NCI-H524 (cell line): ENCODE data around the gene NUCKS1.

Source experiments
- DNase-seq, 2 experiments: peaks; one replicate each; lab custom pipeline; 2025; lab: John Stamatoyannopoulos, UW

The NUCKS1 gene

DNA sequence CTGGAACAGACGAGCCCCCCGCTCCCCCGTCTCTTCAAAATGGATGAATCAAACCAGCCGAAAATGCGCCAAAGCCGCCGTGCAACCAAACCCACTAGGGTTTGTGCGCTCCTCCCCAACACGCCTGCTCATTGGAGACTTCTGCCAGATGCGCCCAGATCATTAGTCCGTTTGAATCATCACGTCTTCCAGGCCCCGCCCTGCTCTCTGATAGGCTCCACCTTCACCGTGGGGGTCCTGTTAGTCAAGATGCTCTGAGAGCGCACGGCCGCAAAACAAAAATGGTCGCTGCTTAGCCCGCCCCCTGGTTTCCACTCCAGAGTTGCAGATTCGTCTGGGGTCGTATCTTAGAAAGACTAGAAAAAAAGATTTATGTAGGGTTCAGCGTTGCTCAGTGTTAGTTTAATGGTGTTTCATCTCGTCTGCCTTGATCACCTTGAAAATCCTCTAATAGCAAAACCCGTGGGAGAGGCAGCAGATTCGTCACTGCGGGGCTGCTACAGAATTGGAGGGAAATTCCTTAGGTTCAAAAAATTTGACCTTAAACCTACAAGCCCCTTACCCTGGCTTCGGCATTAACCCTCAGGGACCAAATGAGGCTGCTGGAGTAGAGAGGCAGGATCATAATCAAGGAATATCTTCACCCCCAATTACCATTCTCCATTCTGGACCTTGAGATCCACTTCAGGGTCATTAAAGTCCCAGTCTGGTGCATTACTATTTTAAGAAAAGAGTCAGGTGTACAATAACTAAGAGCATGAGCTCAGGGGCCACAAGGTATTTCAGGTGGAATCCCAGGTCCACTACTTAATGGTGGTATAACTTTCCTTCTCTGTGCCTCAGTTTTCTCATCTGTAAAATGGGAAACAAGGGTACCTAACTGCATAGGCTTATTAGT, at the start of gene NUCKS1:
NUCKS1 (minus strand) TSS at position 45 of the 898 bp plus-strand sequence. CDS start 209 bp downstream, outside the sequence.
- peak; percentile 96 to 99 for DNase-seq

- DNase-seq: no peak
Observed at GRCh38 chr1:205798577-205798976, 48.6 kb upstream of the NUCKS1 start.

DNA sequence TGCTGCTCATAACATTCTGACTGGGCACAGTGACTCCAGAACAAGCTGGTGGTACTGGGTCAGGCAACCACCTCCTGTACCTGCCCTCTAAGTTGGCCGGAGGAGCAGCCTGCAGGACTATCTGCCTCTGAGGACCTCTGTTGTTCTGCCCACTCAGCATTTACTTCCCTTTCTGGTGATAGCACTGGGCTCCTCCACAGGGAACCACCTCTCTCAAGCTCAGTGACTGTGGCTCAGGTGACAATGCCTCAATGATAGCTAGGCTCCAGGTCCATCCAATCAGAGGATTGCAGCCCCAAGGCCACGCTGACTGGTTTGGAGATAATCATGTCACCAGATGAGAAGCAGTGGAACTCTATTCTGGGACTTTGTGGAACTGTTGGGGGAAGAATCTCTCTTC, 47.2 kb upstream of the NUCKS1 start:
- DNase-seq: no peak

DNA sequence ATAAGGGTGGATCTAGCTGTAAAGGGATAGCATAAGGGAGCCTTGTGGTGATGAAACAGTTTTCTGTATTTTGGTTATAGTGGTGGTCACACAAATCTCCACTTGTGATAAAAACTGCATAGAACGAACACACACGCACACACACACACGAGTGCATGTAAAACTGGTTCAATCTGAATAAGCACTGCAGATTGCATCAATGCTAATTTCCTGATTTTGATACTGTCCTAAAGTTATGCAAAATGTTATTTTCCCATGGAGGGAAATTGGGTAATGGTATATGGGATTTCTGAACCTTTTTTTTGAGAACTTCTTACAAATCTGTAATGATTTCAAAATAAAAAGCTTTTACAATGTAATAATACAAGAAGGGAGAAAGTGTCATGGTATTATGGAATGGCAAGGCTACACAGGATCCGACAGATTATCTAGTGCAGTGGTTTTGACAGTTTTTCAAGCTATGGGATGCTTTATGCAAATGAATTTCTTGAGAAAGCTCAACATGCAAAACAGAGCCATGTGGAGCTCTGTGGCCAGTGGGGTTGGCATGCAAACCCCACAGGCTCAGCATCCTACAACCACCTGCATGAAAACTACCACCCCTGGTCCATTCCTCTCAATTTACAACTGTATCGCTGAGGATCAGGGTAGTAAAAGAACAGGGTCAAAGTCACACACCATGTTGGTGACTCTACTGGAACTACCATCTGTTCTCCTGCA, 44.2 kb upstream of the NUCKS1 start:
- no peak for DNase-seq

DNA sequence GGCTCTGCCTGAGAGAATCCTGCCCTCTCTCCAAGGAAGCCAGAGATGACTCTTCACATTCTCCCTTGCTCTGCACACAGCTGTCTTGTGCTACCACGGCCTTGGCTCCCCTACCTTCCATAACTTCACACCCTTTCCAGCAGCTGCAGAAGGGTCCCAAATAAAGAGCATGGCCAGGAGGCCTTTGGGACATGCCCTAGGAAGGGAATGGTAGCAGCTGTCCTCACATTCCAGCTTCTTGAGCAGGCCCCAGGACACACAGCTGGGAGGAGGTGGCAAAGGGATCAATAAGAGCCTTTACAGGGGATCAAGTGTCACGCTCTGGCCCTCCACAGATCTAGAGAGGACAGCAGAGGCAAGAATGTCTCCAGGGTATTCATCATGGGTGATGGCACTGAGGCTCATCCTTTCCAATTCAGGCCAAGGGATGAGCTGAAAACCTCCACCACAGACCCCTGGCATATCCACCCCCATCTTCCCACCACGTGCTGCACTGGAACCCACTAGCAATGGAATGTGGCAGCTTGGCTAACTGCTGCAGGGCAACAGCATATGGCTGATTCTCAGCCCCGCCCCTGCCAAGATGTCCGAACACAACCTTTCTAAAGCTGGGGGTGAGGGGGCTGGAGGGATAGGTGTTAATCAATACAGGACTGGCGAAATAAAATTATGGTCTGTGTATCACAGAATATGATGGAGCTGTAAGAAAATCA, 43.1 kb upstream of the NUCKS1 start:
- peak; percentile 35 to 49 for DNase-seq

GRCh38 chr1:205792481-205792881, 42.5 kb upstream of the NUCKS1 start:
- DNase-seq: peak; percentile 5 to 28

GRCh38 chr1:205791568-205792180, 41.7 kb upstream of the NUCKS1 start:
- peak; percentile 6 to 66 for DNase-seq

DNA sequence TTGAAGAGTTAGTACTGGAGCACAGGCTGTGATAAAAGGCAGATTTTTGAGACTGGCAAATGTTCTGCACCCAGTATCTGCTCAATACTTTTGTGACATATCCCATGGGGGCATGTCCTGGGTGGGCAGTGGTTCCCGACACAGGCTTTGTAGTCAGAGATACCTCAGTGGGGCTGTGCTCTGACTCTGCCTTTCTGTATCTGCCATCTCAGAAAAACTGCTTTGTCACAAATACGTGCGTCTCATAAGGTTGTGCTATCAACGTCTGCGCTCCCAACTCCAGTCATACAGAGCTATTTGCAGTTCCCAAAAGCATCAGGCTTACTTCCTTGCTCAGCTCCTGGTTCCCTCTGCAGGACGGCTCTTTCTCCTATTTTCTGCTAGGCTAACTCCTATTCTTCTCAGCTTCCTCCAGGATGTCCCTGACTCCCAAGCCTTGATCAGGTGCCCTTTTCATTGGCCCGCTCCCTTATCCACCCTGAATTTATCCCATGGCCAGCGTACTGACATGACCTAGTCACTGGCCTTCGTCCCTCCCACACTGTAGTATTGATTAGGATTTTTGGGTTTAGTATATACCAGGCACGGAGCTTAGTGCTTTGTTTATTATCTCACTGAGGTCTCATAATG, 37.4 kb upstream of the NUCKS1 start:
- DNase-seq: no peak

DNA sequence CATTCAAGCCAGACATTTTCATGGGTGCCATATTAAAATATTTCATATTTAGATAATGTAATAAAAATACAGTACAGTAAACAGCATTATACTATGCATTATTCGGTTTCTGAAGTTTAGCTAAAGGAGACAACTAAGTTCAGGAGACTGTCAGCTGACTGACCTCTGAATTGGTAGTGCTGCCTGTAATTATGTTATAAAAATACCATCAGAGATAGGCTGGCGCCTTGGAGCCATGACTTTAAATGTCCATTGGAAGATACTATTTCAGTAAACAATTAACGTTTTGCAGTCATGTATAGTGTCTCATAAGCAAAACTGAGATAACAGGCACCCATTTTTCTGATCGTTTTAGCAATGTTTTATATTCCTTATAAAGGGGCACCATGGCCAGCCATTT, 36.6 kb upstream of the NUCKS1 start:
- no peak for DNase-seq

DNA sequence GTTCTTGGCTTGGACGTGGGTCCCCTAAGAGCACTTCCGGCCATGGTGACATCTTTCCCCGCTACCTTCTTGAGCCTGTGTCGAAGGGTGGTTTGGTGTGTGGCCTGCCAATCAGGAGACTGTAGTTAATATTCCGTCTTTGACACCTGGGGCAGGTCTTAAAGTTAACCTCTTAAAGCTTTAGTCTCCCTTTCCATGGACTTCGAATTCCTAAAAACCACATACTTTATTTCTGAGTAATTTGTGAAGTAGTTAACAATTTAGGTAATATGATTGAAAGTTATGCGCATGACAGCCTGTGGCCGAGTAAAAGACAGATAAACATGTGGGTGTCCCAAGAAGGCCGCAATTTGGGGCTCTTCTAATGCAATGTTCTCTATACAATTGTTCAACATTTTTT, 35.5 kb upstream of the NUCKS1 start:
- DNase-seq: no peak

DNA sequence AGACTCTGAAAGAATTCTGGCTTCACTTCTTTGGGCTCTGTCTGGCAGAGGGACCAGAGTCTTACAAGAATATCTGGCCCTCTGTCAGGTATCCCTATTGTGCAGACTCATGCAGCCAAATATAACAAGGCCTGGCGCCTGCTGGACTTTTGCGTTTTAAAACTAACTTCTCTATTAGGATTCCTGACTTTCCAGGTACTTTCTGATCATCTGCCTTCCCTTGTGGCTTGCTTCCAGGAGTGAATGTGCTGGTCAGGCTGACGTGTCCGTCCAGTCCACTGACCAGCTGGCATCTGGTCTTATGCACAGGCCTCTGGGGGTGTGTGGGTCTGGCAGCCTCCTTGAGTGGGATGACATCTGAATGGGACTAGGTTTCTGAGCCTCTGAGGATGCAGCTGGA, 33.9 kb upstream of the NUCKS1 start:
- DNase-seq: no peak

DNA sequence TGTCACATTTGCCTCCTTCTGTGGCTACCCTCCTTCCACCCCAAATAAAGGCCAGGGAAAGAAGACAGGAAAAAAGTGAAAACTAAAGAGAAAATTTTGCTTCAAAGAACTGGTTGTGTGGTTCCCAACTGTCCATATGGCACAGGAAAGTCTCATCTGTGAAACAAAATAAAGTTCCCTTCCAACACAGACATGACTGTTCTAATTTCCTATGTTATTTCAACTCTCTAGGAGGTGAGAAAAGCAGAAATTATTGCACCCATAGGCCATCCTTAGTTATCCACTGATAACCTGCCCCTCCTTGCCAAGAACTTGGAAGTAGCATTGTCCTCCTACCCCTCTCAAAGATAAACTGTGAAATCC, 33.4 kb upstream of the NUCKS1 start:
- no peak for DNase-seq

DNA sequence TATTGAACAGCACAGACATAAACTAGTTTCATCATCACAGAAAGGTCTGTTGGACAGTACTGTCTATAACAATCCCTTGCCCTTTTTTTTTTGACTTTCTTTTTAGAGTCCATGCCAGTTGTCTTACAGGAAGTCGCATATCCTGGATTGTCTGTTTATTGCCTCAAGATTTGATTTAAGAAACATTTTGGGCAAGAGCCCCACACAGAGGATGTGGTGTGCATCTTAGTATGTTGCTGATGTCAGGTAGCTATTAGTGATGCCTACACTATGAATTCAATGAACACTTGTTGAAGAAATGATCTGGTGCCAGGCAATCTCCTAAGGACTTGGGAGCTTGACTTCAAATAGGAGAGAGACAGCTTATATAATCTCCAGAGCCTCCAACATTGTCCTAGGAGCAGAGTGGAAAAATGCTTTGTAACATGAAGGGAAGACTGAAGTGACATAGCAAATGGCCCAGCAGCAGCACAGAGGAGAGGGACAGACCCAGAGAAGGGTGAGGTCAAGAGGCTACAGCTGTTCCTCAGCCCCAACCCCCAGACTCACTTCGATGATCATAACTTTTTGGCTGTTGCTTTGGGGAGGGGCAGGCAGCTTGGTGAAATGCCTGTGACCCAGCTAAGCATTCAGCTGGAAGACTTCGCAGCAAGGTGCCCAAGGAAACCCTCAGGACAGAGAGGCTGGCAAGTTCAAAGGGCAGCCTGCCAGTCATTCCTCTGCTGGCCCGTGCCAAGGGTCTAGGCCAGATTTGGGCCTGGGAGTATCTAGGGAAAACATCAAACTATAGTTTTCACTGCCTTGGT, 32.8 kb upstream of the NUCKS1 start:
- no peak for DNase-seq

DNA sequence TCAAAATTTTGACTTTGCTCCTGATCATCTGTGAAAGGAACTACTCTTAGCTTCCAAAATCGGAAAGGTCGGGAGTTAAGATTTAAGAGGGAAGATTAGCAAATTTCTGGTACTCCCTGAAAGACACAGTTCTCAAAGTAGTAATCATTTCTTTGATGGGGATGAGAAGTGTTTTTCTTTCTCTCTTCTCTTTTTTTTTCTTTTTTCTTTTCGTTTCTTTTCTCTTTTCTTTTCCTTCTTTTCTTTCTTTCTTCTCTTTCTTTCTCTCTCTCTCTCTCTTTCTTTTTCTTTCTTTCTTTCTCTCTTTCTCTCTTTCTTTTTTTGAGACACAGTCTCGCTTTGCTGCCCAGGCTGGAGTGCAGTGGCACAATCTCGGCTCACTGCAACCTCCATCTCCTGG, 30.4 kb upstream of the NUCKS1 start:
- no peak for DNase-seq

- DNase-seq: no peak
Observed at GRCh38 chr1:205777994-205778393, 28.0 kb upstream of the NUCKS1 start.

GRCh38 chr1:205775717-205776056, 25.7 kb upstream of the NUCKS1 start:
- no peak for DNase-seq

GRCh38 chr1:205775015-205775716, 25.2 kb upstream of the NUCKS1 start, which contains the start of gene RAB29:
Gene RAB29, minus strand, starts transcription at chr1:205775482. Its CDS starts 526 bp downstream, at chr1:205774956.
- peak; percentile 59 to 69 for DNase-seq

GRCh38 chr1:205774198-205775014, 24.4 kb upstream of the NUCKS1 start:
- no peak for DNase-seq

DNA sequence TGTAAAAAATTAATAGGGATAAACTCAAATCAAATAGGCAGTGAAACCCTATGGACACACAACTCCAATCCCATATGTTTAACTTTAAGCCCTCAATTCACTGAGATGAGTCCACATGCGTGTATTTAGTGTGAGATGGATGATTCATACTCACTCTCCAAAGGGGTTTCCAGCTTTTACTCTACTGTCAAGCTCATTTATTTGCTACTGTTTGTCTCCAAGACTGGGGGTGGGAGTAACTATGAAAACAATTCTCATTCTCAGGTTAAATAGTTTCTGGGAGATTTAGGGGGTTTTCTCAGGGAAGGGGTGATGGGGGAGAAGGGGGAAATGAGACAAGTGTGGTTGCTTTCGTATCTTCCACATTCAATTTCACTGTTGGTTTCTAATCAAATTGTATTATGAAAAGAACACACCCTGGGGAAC, 22.6 kb upstream of the NUCKS1 start:
- no peak for DNase-seq
